Endometrial microvascular endothelial cells (primary cell): Measurements from ENCODE around the gene CEMP1. TPM values are rescaled to one million over a fixed set of nuclear protein-coding genes. Genes with fewer than 3 reads are reported as not detected.

ENCODE experiments used
- total RNA-seq: library from RNA; depleted of rRNA; stranded (reverse); fragments of >200 nt; gene quantifications from one replicate; pipeline ENCODE4 v1.2.3, GENCODE V29; 2015; ENCODE audit errors: inconsistent ontology term

CEMP1 gene
- total RNA-seq, 1 donor from 2014 or later: not detected

Other genes starting within 250 kb of the CEMP1 start
- gene ABCA3, start 190.7 kb downstream of the CEMP1 start, total RNA-seq: 43.3 TPM
- gene CCNF, start 102.0 kb downstream of the CEMP1 start, total RNA-seq: 43.1 TPM
- 10.1 TPM for gene TEDC2, start 71.3 kb downstream of the CEMP1 start, total RNA-seq
- not detected for gene NTN3, start 60.1 kb downstream of the CEMP1 start, total RNA-seq
- gene TBC1D24, start 56.3 kb downstream of the CEMP1 start, total RNA-seq: 15.1 TPM
- gene ATP6V0C, start 17.5 kb downstream of the CEMP1 start, total RNA-seq: 55.0 TPM
- gene AMDHD2, start 11.0 kb downstream of the CEMP1 start, total RNA-seq: 26.0 TPM
- 15.5 TPM for gene PDPK1, start 6.6 kb upstream of the CEMP1 start, total RNA-seq
- 34.8 TPM for gene KCTD5, start 151.1 kb upstream of the CEMP1 start, total RNA-seq
- not detected for gene PRSS27, start 188.8 kb upstream of the CEMP1 start, total RNA-seq
- gene SRRM2, start 221.2 kb upstream of the CEMP1 start, total RNA-seq: 69.5 TPM
- gene ELOB, start 245.9 kb upstream of the CEMP1 start, total RNA-seq: 108 TPM